CD1c-positive myeloid dendritic cell (primary cell): ENCODE measurements around the gene RPS23.

Source experiments
- DNase-seq: peaks from one replicate; pipeline ENCODE4 v3.0.0-alpha.2; 2016; ENCODE audit errors: extremely low spot score

RPS23 gene

DNA sequence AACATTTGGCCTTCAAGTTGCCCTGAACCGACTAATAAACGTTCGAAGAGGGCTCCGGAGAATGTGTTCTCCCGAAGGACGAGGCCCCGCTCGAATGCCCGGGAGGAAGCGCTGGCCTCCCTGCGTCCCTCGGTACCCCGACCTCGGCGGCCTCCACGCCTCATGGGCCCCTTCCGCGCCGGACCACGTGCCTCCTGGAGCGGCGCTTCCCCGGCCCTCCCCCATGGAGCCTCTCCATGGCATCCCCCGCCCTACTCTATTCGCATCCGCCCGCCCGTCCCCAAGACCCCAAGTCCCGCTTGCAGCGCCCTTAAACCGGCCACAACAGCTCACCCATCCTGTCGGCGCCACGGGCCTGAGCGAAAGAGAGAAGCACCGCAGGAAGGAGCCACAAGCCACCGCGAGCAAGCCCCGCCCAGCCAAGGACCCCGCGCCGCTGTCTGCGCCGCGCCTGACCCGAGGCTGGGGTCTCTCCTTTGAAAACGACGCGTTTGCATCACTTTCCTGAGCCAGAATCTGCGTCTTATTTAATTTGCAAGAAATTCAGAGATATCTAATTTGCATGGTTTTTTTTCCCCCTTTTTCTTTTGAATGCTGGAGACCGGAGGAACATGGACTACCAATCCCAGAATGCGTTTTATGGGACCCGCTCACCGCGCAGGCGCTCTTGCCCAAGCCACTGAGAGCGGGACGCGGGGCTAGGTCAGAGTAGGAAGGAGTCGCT, at the start of gene RPS23:
RPS23 (minus strand) TSS at position 368 of the 724 bp plus-strand sequence; CDS start at position 337, 31 bp downstream.
- DNase-seq, result peak; percentile 96

DNA sequence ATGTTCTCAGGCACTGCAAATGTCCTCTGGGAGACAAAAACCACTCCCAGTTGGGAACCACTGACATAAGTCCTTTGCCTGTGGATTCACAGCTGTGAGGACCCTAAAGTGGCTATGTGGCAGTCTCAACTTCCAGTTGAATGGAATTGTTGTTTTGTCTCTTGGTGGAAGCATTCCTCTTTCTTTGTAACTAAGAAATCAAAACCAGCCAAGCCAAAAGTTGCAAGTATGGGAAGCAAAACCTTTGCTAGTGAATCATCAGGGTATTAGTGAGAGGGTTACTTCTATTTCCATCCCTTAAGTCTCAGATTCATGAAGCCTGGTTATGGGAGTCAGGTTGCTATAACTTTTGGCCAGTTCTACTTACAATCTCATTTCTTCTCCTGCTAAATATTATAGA, 49.8 kb upstream of the RPS23 start:
- DNase-seq, result no peak

DNA sequence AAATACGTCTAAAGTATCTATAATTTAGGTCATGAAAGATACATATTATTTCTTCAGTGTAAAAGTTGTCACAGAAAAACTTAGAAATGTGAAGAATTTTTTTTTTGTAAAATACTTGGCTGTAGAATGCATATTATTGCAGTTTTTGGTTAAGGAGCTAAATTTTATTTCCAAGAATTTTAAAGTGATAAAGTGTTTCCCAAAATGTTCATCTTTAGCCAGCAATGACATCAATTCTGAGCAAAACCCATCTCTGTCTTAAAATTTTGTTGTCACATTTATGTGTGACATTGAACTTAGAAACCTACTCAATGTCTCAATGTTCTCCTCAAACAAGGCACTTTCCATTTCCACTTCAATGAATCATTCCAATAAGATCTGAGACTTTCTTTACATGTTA, 47.8 kb upstream of the RPS23 start:
- DNase-seq, result no peak

DNA sequence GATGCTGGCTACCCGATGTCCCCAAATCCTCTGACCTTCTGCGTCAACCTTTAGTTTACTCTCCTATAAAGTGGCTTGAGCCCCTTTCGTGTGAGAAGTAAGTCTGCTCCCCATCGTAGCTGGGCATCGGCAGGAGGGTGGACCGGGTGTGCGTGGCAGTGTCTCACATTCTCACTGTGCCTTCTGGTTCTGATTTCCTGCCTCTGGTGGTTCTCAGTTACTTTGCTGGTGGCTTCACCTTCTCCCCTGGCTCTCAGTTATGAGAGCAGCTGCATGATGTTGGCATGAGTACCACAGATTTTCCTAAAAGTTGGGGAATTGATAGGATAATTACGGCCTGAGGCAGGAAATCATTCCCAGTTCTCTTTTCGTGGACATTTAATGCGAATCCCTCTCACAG, 47.0 kb upstream of the RPS23 start:
- DNase-seq, result no peak

DNA sequence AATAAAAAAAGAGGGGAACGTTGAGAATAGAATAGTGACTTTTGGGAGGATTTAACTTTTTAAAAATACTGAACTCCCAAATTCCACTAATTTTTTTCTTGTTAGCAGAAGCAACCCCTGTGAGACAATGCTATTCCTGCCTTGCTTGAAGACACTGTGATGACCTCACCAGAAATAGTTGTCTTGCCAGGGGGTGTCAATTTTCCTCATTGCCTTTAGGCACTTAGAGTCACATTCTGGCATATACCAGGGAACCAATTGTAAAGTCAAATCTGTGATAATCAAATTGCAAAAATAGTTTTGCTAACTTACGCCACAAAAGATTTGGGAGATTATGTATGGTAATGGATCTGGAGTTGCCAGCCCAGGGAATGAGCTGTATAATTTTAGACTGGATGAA, 42.8 kb upstream of the RPS23 start:
- no peak for DNase-seq

DNA sequence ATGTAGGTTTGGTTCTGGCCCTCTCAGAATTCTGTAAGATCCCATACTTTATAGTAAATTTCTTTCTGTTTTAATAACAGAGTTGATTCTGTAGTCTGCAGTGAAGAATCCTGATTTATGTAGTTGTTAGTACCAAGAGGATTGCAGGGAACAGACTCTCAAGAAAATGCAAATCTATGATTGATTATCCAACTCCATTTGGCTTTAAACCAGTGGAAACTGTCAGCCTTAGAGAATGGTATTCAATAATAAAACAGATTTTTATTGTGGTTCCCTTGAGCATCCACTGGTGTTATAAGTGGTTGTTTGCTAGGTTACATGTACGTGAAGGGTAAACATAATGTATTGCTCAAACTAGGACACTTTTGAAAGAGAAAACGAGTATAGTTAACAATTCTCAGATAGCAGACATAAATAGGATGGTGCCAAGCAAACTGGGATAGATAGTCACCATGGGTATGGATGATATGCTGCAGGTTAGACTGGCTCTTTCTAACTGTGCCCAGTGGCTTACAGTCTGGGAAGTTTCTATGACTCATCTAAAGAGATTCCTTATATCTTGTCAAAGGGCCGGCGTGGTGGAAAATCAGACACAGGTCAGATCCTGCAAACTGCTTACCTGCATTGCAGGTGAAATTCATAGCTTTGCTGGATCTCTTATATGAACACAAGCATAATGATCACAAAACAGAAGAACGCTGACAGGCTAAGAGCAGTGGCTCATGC, 41.7 kb upstream of the RPS23 start:
- DNase-seq, result no peak

DNA sequence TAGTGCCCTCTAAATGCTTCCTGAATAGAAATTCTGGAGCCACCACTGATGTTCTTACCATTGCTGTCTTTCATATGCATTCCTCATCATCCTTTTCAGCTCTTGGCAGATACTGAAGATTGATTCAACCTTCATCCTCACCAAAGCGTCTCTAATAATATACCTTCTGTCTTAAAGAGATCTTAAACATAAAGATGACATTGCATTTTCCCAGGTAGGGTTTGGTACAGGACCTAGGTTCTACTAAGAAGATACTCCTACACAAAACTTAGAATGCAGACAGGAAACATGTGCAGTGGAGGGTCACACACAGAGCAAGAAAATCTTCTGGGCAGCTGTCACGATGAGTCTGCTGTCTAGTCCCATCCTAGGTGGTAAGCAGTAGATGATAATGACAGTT, 41.0 kb upstream of the RPS23 start:
- no peak for DNase-seq

DNA sequence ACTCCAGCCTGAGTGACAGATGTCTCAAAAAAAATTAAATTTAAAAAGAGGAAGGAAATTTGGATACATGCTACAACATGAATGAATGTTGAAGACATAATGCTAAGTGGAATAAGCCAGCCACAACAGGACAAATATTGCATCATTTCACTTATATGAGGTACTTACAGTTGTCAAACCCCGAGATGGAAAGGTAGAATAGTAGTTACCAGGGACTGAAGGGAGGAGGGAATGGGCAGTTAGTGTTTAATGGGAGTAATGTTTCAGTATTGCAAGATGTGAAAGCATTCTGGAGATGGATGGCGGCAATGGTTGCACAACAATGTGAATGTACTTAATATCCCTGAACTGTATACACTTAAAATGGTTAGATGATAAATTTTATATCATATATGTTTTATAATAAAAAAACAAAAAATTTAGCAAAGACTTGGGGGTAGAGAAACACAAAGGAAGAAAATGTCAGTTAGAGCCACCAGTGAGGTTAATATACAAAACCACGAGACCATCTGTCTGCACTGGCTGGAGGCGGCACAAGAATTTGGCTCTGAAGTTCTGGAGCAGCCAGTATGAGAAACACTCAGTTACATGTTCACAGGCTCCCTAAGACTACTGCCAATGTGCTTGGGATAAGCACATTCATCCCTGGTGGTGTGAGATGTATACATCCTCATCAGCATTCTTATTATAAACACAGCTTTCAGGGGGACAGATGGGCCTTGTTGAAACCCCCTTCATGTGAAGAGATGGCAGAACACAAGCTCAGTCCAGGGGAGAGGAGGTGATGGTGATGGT, 37.0 kb upstream of the RPS23 start:
- no peak for DNase-seq

DNA sequence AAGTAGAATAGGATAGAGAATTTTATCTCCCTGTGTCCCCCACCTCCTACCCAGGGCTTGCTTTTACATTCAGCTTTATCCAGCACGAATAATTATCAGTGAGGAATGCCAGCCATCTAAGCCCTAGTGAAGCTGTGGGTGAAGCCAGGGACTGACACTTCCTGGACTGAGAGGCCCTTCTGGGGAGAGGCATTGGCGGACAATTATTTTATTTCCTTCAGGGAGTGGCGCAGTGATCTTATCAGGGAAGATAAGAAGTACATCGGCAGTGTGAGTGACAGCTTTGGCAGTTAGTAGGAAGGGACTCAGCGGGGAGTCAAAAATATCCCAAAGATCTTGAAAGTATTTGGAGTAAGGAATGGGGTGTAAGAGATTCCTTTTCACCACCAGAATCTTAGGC, 34.9 kb upstream of the RPS23 start:
- DNase-seq, result no peak

DNA sequence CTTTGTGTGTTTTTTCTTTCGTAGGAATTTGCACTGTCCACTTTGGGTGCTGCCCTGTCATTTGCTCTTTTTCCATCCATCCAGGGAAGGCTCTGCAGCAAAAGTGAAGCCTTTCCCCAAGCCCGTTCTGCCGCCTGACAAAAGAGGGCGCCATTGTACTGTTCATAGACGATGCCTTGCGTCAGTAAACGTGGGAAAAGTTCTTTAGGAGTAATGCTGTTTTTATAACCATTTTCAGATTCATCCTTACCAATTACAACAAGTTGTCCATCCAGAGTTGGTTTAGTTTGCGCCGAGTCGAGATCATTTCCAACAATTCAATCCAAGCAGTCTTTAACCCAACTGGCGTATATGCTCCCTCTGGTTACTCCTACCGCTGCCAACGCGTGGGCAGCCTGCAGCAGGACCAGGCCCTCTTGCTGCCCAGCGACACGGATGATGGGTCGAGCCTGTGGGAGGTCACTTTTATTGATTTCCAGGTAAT, 34.3 kb upstream of the RPS23 start:
- peak; percentile 29 for DNase-seq

DNA sequence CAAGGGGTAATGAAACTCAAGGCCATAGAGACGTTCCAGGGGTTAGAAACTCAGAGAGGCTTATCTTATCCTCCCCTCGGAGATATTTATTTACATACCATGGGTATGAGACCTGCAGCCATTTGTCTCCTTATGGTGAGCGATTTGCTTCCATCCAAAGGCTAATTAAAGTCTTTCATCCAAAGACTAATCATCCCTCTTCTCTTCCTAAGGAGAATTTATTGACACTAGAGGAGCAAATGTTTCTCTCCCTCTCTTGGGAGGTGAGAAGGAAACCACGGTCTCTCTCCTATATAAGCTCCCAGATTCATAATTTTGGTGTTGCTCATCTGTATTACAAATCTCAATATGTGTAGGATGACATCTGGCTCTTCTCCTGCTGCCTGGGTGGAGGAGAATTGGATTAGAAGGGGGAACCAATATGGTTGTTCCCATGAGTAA, 31.0 kb upstream of the RPS23 start:
- no peak for DNase-seq

DNA sequence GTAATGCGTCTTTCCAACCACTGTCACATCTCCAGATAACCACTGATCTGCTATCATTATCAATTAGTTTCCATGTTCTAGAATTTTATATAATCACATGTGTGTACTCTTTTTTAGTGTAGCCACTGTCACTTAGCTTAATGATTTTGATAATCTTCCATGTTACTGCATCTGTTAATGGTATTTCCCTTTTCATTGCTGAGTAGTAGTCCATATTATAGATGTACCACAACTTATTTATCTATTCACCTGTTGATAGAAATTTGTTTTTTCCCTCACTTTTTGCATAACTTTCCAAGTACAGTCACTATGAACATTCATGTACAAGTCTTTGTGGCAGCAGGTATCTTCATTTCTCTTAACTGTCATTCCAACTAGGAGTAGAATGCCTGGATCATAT, 30.3 kb upstream of the RPS23 start:
- no peak for DNase-seq

DNA sequence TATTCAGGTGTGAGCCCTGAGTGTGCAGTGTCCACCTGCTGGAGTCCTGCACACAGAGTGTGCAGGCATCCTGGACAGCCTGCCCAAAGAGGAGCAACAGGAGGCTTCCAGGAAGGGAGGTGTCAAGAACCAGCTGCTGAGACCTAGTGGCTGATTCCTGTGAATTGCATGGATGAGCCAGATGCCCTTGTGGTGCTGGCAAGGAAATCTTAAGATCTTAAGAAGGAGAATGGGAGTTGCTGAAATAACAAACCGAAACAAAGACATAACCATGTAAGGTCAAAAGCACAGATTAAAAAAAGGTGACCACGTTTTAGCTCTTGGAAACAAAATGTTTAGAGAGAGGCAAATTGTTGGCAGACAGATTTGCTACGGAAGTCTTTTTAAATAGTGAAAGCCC, 29.3 kb upstream of the RPS23 start:
- DNase-seq, result no peak

DNA sequence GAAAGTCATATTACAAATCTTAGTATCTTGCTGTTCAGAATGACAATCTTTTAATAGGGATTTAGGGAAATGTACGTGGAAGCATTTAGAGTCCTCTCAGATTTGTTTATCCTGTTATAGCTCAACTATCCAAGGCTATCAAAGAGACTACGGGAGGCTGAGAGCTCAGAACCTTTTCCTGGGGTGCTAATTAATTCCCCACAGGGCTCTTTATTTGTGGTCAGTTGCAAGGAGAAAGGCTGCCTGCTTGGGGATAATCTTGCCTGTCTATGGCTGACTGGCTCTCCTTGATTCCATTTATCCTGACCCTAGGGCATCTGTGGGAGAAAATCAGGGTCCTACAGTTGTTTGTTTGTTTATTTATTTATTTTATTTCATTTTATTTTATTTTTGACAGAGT, 28.0 kb upstream of the RPS23 start:
- no peak for DNase-seq

DNA sequence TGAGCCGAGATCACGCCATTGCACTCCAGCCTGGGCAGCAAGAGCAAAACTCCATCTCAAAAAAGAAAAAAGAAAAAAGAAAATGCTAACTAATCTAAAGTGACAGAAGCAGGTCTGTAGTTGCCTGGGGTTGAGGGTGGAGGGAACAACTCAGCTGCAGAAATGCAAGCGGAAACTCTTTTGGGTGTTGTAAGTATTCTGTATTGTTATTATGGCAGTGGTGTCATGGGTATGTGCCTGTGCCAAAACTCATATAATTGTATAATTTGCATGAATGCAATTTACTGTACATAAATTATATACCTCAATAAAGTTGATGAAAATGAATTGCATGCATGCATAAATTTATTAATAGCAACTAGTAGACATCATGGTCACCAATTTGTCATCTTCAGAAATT, 23.0 kb upstream of the RPS23 start:
- DNase-seq, result no peak

DNA sequence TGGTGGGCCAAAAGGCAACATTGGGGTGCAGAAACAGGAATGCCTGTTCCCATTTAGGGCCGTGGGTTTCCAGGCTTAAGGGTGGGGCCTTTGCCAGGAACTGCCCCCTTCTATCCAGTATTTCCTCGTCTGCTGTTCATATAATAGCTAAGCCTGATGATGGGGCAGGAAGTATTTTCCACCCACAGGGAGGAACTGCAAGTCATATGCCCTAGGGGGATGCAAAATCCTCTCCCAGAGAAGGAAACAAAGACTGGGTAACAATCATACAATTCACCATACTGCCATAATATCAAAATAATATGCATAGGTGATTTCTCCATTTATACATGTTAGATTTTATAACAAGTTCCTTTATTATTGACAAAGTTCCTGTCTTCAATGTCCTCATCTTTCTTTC, 20.5 kb upstream of the RPS23 start:
- DNase-seq, result no peak

DNA sequence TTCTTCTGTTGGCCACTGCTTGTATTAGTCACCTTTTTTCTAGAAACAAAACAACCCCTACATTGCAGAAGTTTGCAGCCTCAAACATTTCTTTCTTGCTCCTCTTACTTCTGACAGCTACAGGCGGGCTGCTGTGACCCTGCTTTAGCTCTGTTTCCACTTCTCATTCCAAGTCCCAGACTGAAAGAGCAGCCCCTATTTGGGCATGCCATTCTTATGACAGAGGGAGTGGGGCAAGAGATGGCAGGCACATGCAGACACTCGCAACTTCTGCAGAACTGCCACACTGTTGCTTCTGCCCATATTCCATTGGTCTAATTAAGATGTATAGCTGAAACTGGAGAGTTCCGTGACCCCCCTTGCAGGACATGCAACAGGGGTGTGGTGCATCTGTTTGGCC, 19.6 kb upstream of the RPS23 start:
- DNase-seq, result no peak

DNA sequence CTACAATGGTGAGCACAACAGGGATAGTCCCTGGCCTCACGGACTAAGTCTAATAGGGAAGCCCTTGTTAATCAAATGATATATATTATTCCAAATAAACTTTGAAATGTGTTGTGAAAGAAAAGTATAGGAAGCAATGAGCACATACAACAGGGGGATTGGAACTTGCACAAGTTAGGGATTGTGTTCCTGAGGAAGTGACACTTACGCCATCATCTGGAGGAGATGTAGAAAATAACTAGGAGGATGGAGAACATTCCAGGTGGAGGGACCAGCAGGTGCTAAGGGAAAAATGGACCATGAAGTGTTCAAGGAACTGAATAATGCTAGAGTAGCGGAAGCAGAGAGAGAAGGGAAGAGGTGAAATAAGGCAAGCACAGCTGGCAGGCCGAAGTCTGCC, 18.8 kb upstream of the RPS23 start:
- no peak for DNase-seq

DNA sequence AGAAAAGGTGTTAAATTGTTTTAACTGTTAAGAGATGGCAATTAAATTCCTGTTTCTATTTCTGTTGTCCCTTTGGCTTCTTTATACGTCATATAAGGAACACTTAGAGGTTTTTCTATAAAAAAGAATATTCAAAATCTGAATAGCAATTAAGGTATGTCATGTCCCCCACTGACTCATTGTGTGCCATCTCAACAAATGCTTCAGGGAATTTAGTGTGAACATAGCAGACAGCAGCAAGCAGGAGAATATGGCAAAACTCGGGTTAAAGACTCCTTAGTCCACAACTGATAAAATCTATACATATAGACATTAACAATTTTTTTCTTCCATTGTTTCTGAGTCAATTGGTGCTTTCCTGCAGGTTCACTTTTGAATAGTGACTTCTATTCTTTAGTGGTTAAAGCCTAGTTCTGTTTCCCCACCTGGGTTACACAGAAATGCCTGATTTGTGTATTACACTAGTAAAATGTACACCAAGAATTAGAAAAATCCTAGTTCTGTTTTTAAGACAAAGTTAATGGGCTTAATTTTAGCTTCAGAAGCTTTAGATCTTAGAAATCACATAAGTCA, 17.9 kb upstream of the RPS23 start:
- no peak for DNase-seq

DNA sequence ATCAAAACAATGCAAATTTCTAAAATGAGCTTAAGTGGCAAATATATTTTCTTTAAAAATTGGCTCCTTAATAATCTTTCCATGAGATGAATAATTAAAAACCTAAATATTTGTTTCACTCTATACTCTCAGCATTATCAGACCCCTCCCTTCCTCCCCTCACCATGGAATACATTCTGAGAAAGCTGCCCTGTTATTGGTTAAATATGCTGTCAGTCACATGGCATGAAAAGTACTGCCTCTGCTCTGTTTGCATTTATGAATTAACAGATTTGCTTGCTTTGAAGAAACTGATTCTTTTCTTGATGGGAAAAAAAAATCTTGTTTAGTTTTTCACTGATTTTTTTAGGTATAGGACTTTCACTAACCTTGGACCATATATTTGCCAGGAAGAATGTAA, 17.0 kb upstream of the RPS23 start:
- no peak for DNase-seq

DNA sequence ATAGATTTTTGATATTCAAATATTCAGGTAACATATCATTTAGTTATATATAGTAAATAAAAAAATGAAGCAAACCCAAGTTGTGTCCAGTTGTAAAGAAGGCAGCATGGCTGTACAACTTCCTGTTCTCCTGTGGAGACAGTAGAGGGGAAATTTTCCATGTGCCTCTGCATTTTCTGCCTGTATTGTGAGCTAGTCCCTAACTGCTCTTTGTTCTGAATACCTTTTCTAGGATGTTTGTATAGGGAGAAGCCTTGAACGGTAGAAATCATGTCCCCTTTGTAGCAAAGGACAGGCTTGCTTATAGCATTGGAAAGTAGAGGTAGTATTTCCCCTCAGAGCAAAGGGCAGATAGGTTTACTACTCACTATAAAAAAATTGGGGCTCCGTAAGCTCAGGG, 13.3 kb upstream of the RPS23 start:
- DNase-seq, result no peak

DNA sequence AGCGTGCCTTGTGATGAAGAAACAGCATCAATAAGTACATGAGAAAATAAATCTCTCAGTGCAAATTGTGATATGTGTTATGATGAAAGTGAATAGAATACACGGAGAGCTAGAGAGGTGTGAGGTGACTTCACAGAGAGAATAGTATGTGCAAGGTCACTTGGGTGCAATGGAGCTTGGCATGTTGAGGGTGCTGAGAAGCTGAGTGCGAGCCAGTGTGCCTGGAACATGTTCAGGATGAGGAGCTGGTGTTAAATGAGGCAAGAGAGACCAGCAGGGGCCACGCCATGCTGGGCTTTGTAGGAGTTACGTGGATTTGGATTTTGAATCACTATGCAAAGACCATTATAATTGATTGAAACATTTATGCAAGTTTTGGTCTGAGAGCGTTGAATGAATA, 12.8 kb upstream of the RPS23 start:
- no peak for DNase-seq
